Measurements from ENCODE around the gene CNGB1. TPM values are rescaled to one million over a fixed set of nuclear protein-coding genes. Genes with fewer than 3 reads are reported as not detected.

The CNGB1 gene
- total and polyA plus RNA-seq, 2 of the 13 experiments (the other 11 are each of a cell fraction or from before 2014, with no cell fraction given) = 0.02 to 0.15 TPM

DNA sequence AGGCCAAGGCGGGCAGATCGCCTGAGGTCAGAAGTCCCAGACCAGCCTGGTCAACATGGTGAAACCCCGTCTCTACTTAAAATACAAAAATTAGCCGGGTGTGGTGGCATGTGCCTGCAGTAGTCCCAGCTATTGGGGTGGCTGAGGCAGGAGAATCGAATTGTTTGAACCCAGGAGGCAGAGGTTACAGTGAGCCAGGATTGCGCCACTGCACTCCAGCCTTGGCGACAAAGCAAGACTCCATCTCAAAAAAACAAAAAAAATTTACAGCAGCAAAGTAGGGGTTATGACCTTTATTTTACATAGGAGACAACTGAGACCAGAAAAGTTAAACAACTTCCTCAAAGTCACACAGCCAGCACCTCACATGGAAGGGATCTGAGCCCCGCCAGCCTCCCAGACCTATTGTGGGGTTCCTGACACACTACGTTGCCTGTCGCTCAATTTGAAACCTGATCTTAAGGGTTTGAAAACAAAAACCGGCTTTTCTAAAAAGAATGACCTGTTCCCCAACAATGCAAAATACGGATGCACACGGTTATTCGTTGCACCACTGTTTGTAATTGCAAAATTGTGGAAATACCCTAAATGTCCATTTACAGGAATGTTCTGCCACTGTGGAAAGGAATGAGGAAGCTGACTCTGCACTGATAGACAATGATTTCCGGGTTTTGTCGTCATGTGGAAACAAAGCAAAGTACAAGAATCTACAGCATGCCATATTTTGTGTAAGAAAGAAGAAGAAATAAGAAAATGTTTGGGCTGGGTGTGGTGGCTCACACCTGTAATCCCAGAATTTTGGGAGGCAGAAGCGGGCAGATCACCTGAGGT is 77.2 kb downstream of the CNGB1 start (continued):
- TF ChIP-seq ZNF331 (CRISPR knock-in tag; IDR thresholded peaks at IDR 0.05) (peak; percentile 87), PHF5A (CRISPR knock-in tag; IDR thresholded peaks at IDR 0.05; ENCODE audit: low read depth, unreplicated experiment) (no peak), IKZF4 (CRISPR knock-in tag; IDR thresholded peaks at IDR 0.05; ENCODE audit: borderline replicate concordance, low read depth, not compliant biosample characterization) (peak; percentile 75), JUND (CRISPR knock-in tag; IDR thresholded peaks at IDR 0.05) (peak; percentile 84), NR2F6 (IDR thresholded peaks at IDR 0.05) (peak; percentile 83; the same call in 1 of the 2 replicates), NR2F6 (CRISPR knock-in tag; IDR thresholded peaks at IDR 0.05) (peak; percentile 71), SCMH1 (CRISPR knock-in tag; IDR thresholded peaks at IDR 0.05; ENCODE audit: borderline replicate concordance) (no peak), ADNP (CRISPR knock-in tag; IDR thresholded peaks at IDR 0.05) (peak; percentile 89), GATAD2A (CRISPR knock-in tag; IDR thresholded peaks at IDR 0.05) (peak; percentile 82)
- TF ChIP-seq, protein P1, sequence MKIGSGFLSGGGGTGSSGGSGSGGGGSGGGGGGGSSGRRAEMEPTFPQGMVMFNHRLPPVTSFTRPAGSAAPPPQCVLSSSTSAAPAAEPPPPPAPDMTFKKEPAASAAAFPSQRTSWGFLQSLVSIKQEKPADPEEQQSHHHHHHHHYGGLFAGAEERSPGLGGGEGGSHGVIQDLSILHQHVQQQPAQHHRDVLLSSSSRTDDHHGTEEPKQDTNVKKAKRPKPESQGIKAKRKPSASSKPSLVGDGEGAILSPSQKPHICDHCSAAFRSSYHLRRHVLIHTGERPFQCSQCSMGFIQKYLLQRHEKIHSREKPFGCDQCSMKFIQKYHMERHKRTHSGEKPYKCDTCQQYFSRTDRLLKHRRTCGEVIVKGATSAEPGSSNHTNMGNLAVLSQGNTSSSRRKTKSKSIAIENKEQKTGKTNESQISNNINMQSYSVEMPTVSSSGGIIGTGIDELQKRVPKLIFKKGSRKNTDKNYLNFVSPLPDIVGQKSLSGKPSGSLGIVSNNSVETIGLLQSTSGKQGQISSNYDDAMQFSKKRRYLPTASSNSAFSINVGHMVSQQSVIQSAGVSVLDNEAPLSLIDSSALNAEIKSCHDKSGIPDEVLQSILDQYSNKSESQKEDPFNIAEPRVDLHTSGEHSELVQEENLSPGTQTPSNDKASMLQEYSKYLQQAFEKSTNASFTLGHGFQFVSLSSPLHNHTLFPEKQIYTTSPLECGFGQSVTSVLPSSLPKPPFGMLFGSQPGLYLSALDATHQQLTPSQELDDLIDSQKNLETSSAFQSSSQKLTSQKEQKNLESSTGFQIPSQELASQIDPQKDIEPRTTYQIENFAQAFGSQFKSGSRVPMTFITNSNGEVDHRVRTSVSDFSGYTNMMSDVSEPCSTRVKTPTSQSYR (CRISPR knock-in tag; IDR thresholded peaks at IDR 0.05; ENCODE audit: borderline replicate concordance) = peak; percentile 62; the same call in 1 of the 2 replicates
- TF ChIP-seq, protein P2, sequence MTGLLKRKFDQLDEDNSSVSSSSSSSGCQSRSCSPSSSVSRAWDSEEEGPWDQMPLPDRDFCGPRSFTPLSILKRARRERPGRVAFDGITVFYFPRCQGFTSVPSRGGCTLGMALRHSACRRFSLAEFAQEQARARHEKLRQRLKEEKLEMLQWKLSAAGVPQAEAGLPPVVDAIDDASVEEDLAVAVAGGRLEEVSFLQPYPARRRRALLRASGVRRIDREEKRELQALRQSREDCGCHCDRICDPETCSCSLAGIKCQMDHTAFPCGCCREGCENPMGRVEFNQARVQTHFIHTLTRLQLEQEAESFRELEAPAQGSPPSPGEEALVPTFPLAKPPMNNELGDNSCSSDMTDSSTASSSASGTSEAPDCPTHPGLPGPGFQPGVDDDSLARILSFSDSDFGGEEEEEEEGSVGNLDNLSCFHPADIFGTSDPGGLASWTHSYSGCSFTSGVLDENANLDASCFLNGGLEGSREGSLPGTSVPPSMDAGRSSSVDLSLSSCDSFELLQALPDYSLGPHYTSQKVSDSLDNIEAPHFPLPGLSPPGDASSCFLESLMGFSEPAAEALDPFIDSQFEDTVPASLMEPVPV (CRISPR knock-in tag; IDR thresholded peaks at IDR 0.05) = no peak
- TF ChIP-seq, protein P3, sequence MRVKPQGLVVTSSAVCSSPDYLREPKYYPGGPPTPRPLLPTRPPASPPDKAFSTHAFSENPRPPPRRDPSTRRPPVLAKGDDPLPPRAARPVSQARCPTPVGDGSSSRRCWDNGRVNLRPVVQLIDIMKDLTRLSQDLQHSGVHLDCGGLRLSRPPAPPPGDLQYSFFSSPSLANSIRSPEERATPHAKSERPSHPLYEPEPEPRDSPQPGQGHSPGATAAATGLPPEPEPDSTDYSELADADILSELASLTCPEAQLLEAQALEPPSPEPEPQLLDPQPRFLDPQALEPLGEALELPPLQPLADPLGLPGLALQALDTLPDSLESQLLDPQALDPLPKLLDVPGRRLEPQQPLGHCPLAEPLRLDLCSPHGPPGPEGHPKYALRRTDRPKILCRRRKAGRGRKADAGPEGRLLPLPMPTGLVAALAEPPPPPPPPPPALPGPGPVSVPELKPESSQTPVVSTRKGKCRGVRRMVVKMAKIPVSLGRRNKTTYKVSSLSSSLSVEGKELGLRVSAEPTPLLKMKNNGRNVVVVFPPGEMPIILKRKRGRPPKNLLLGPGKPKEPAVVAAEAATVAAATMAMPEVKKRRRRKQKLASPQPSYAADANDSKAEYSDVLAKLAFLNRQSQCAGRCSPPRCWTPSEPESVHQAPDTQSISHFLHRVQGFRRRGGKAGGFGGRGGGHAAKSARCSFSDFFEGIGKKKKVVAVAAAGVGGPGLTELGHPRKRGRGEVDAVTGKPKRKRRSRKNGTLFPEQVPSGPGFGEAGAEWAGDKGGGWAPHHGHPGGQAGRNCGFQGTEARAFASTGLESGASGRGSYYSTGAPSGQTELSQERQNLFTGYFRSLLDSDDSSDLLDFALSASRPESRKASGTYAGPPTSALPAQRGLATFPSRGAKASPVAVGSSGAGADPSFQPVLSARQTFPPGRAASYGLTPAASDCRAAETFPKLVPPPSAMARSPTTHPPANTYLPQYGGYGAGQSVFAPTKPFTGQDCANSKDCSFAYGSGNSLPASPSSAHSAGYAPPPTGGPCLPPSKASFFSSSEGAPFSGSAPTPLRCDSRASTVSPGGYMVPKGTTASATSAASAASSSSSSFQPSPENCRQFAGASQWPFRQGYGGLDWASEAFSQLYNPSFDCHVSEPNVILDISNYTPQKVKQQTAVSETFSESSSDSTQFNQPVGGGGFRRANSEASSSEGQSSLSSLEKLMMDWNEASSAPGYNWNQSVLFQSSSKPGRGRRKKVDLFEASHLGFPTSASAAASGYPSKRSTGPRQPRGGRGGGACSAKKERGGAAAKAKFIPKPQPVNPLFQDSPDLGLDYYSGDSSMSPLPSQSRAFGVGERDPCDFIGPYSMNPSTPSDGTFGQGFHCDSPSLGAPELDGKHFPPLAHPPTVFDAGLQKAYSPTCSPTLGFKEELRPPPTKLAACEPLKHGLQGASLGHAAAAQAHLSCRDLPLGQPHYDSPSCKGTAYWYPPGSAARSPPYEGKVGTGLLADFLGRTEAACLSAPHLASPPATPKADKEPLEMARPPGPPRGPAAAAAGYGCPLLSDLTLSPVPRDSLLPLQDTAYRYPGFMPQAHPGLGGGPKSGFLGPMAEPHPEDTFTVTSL (CRISPR knock-in tag; IDR thresholded peaks at IDR 0.05; ENCODE audit: borderline replicate concordance) = peak; percentile 47; the same call in 1 of the 2 replicates
- TF ChIP-seq, protein P4, sequence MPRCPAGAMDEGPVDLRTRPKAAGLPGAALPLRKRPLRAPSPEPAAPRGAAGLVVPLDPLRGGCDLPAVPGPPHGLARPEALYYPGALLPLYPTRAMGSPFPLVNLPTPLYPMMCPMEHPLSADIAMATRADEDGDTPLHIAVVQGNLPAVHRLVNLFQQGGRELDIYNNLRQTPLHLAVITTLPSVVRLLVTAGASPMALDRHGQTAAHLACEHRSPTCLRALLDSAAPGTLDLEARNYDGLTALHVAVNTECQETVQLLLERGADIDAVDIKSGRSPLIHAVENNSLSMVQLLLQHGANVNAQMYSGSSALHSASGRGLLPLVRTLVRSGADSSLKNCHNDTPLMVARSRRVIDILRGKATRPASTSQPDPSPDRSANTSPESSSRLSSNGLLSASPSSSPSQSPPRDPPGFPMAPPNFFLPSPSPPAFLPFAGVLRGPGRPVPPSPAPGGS (CRISPR knock-in tag; IDR thresholded peaks at IDR 0.05) = no peak
- TF ChIP-seq, protein P5, sequence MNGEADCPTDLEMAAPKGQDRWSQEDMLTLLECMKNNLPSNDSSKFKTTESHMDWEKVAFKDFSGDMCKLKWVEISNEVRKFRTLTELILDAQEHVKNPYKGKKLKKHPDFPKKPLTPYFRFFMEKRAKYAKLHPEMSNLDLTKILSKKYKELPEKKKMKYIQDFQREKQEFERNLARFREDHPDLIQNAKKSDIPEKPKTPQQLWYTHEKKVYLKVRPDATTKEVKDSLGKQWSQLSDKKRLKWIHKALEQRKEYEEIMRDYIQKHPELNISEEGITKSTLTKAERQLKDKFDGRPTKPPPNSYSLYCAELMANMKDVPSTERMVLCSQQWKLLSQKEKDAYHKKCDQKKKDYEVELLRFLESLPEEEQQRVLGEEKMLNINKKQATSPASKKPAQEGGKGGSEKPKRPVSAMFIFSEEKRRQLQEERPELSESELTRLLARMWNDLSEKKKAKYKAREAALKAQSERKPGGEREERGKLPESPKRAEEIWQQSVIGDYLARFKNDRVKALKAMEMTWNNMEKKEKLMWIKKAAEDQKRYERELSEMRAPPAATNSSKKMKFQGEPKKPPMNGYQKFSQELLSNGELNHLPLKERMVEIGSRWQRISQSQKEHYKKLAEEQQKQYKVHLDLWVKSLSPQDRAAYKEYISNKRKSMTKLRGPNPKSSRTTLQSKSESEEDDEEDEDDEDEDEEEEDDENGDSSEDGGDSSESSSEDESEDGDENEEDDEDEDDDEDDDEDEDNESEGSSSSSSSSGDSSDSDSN (CRISPR knock-in tag; IDR thresholded peaks at IDR 0.05) = peak; percentile 21; the same call in 1 of the 2 replicates

All from HepG2 (cell line).